ENCODE measurements around the gene KCTD12.
A peak's percentile ranks its signal among the peaks of the same experiment; 100 is the strongest.

KCTD12 gene

GRCh38 chr13:76886005-76886291, 257 bp downstream of the KCTD12 start:
- Histone ChIP-seq H3K4me3 (ENCODE audit: low read depth, low read length, poor library complexity, severe bottlenecking) (peak overlapping the region; percentile 77), H4K20me1 (ENCODE audit: insufficient read depth, low read length) (no peaks in the 10 kb centered on the region), H3K27ac (ENCODE audit: low read depth, low read length, poor library complexity, severe bottlenecking) (no peak overlapping the region), H3F3A (ENCODE audit: insufficient read depth, low read length) (no peaks in the 10 kb centered on the region), H3K9me3 (ENCODE audit: low read length) (no peaks in the 10 kb centered on the region), H3K9me2 (ENCODE audit: low read depth, low read length) (no peaks in the 10 kb centered on the region), H3K9ac (ENCODE audit: low read length) (peak overlapping the region; percentile 65), H3K27me3 (ENCODE audit: insufficient read depth, low read length) (peaks cover 4% of the 10 kb centered on the region; the same call in 1 of the 2 replicates), H3K36me3 (ENCODE audit: insufficient read depth, low read length) (no peaks in the 10 kb centered on the region), H2AFZ (ENCODE audit: low read length) (0 out of 2 replicates have a peak overlapping the region, but pooled peaks have one; percentile 61), H3K79me2 (ENCODE audit: insufficient read depth, low read length) (no peaks in the 10 kb centered on the region), H3K4me1 (ENCODE audit: insufficient read depth, low read length, severe bottlenecking) (peaks cover 23% of the 10 kb centered on the region), H3K4me2 (ENCODE audit: low read length) (peak overlapping the region; percentile 98)
- TF ChIP-seq CTCF (IDR thresholded peaks at IDR 0.05; ENCODE audit: low read length), result no peak
- no peak for TF ChIP-seq EZH2 (IDR thresholded peaks at IDR 0.05; ENCODE audit: borderline replicate concordance, low read length)

- Histone ChIP-seq H3K36me3 (ENCODE audit: insufficient read depth, low read length) (no peaks in the 10 kb centered on the region), H3K9me3 (ENCODE audit: low read length) (no peaks in the 10 kb centered on the region), H4K20me1 (ENCODE audit: insufficient read depth, low read length) (no peaks in the 10 kb centered on the region), H3K4me1 (ENCODE audit: insufficient read depth, low read length, severe bottlenecking) (peaks cover 23% of the 10 kb centered on the region), H3K4me2 (ENCODE audit: low read length) (peak overlapping the region; percentile 98), H3K4me3 (ENCODE audit: low read depth, low read length, poor library complexity, severe bottlenecking) (peak overlapping the region; percentile 77), H3K9me2 (ENCODE audit: low read depth, low read length) (no peaks in the 10 kb centered on the region), H3K79me2 (ENCODE audit: insufficient read depth, low read length) (no peaks in the 10 kb centered on the region), H3K9ac (ENCODE audit: low read length) (peak overlapping the region; percentile 65), H3K27ac (ENCODE audit: low read depth, low read length, poor library complexity, severe bottlenecking) (no peak overlapping the region), H3K27me3 (ENCODE audit: insufficient read depth, low read length) (peaks cover 4% of the 10 kb centered on the region; the same call in 1 of the 2 replicates), H3F3A (ENCODE audit: insufficient read depth, low read length) (no peaks in the 10 kb centered on the region), H2AFZ (ENCODE audit: low read length) (0 out of 2 replicates have a peak overlapping the region, but pooled peaks have one; percentile 61)
- TF ChIP-seq CTCF (IDR thresholded peaks at IDR 0.05; ENCODE audit: low read length), result peak; percentile 18; the same call in 1 of the 2 replicates
- TF ChIP-seq EZH2 (IDR thresholded peaks at IDR 0.05; ENCODE audit: borderline replicate concordance, low read length), result no peak
Observed at GRCh38 chr13:76885203-76886004, 801 bp downstream of the KCTD12 start.

GRCh38 chr13:76884907-76885202, 1.4 kb downstream of the KCTD12 start:
- TF ChIP-seq EZH2 (IDR thresholded peaks at IDR 0.05; ENCODE audit: borderline replicate concordance, low read length) (no peak), CTCF (IDR thresholded peaks at IDR 0.05; ENCODE audit: low read length) (no peak)

More at GRCh38 chr13:76884907-76885202, 1.4 kb downstream of the KCTD12 start:
- Histone ChIP-seq H3K9ac (ENCODE audit: low read length) (no peak overlapping the region), H3K4me1 (ENCODE audit: insufficient read depth, low read length, severe bottlenecking) (peaks cover 24% of the 10 kb centered on the region), H3K36me3 (ENCODE audit: insufficient read depth, low read length) (no peaks in the 10 kb centered on the region), H4K20me1 (ENCODE audit: insufficient read depth, low read length) (no peaks in the 10 kb centered on the region), H2AFZ (ENCODE audit: low read length) (no peak overlapping the region), H3K9me2 (ENCODE audit: low read depth, low read length) (no peaks in the 10 kb centered on the region), H3K4me3 (ENCODE audit: low read depth, low read length, poor library complexity, severe bottlenecking) (peak overlapping the region; percentile 77), H3K27ac (ENCODE audit: low read depth, low read length, poor library complexity, severe bottlenecking) (no peak overlapping the region), H3K9me3 (ENCODE audit: low read length) (no peaks in the 10 kb centered on the region), H3K27me3 (ENCODE audit: insufficient read depth, low read length) (peaks cover 4% of the 10 kb centered on the region; the same call in 1 of the 2 replicates), H3K4me2 (ENCODE audit: low read length) (peak overlapping the region; percentile 98), H3K79me2 (ENCODE audit: insufficient read depth, low read length) (no peaks in the 10 kb centered on the region), H3F3A (ENCODE audit: insufficient read depth, low read length) (no peaks in the 10 kb centered on the region)

Data from OCI-LY1 (cell line).